HL-60 (cell line): Measurements from ENCODE around the gene IGFLR1.

Experiments
- CTCF ChIP-seq: IDR thresholded peaks from one replicate; pipeline ENCODE4 v1.5.1; 2011; ENCODE audit warnings: low read length, control low read depth, inconsistent platforms; ENCODE audit not compliant: insufficient read depth
- REST ChIP-seq: IDR thresholded peaks from 2 replicates; pipeline ENCODE4 v1.6.1; 2012; ENCODE audit warnings: low read depth; ENCODE audit not compliant: insufficient replicate concordance

- TF ChIP-seq CTCF: no peak
- no peak for TF ChIP-seq REST
Observed at GRCh38 chr19:35703343-35703742, 38.9 kb downstream of the IGFLR1 start.
